ENCODE data around the gene PDK2.
A peak's percentile ranks its signal among the peaks of the same experiment; 100 is the strongest.

Gene PDK2

GRCh38 chr17:50055426-50056216, 39.5 kb upstream of the PDK2 start, which contains the start of gene ITGA3:
Gene ITGA3, plus strand, starts transcription at chr17:50056110. Its CDS starts 330 bp downstream, at chr17:50056440.
- Histone ChIP-seq H3K9me2 (replicated peaks; ENCODE audit: insufficient read depth, low read length) (no peaks in the 10 kb centered on the region), H2AFZ (ENCODE audit: low read length) (peak within 1 kb of the TSS; percentile 87), H3K9me3 (replicated peaks; ENCODE audit: insufficient read depth, low read length) (no peaks in the 10 kb centered on the region), H4K20me1 (ENCODE audit: insufficient read depth, low read length) (no peaks in the 10 kb centered on the region), H3K27me3 (replicated peaks; ENCODE audit: insufficient read depth, low read length) (no peaks in the 10 kb centered on the region), H3K27ac (ENCODE audit: low read length) (peak within 1 kb of the TSS; percentile 84), H3K36me3 (replicated peaks; ENCODE audit: insufficient read depth, low read length) (no peaks in the 10 kb centered on the region), H3F3A (ENCODE audit: insufficient read depth, low read length) (peaks cover 18% of the 10 kb centered on the region), H3K9ac (ENCODE audit: low read length) (peak within 1 kb of the TSS; percentile 63), H3K4me1 (ENCODE audit: low read length) (peaks cover 29% of the 10 kb centered on the region), H3K4me2 (ENCODE audit: low read depth, low read length) (peak within 1 kb of the TSS; percentile 93), H3K79me2 (ENCODE audit: low read length) (peaks cover 23% of the 10 kb centered on the region; the same call in 1 of the 2 replicates), H3K4me3 (ENCODE audit: low read length) (peak within 1 kb of the TSS; percentile 57)
- DNase-seq: peak; percentile 86
- TF ChIP-seq EZH2phosphoT487 (IDR thresholded peaks at IDR 0.05; ENCODE audit: low read length) (no peak), EZH2 (optimal IDR thresholded peaks at IDR 0.05; ENCODE audit: low read depth, low read length) (no peak), CTCF (IDR thresholded peaks at IDR 0.05; ENCODE audit: low read length) (no peak)

- peaks cover 30% of the 10 kb centered on the region for H3K79me2 ChIP-seq (ENCODE audit: low read length)
- peak overlapping the region; percentile 57 for H3K4me3 ChIP-seq (ENCODE audit: low read length)
- peak; percentile 78 for DNase-seq
- peak overlapping the region; percentile 93 for H3K4me2 ChIP-seq (ENCODE audit: low read depth, low read length)
- H4K20me1 ChIP-seq (ENCODE audit: insufficient read depth, low read length): no peaks in the 10 kb centered on the region
- peak; percentile 62 for TF ChIP-seq CTCF (IDR thresholded peaks at IDR 0.05; ENCODE audit: low read length)
- no peak for TF ChIP-seq EZH2 (optimal IDR thresholded peaks at IDR 0.05; ENCODE audit: low read depth, low read length)
- H3K9me2 ChIP-seq (replicated peaks; ENCODE audit: insufficient read depth, low read length): no peaks in the 10 kb centered on the region
- H3F3A ChIP-seq (ENCODE audit: insufficient read depth, low read length): peaks cover 18% of the 10 kb centered on the region
- H3K27me3 ChIP-seq (replicated peaks; ENCODE audit: insufficient read depth, low read length): no peaks in the 10 kb centered on the region
- no peaks in the 10 kb centered on the region for H3K9me3 ChIP-seq (replicated peaks; ENCODE audit: insufficient read depth, low read length)
- H2AFZ ChIP-seq (ENCODE audit: low read length): peak overlapping the region; percentile 87
- H3K9ac ChIP-seq (ENCODE audit: low read length): peak overlapping the region; percentile 63; the same call in 1 of the 2 replicates
- peaks cover 22% of the 10 kb centered on the region for H3K4me1 ChIP-seq (ENCODE audit: low read length)
- no peaks in the 10 kb centered on the region for H3K36me3 ChIP-seq (replicated peaks; ENCODE audit: insufficient read depth, low read length)
- peak overlapping the region; percentile 84; the same call in 1 of the 2 replicates for H3K27ac ChIP-seq (ENCODE audit: low read length)
These were observed 38.8 kb upstream of the PDK2 start for GRCh38 chr17:50056217-50056960.

GRCh38 chr17:50056961-50057330, 38.2 kb upstream of the PDK2 start:
- no peak for DNase-seq
- H2AFZ ChIP-seq (ENCODE audit: low read length): 0 out of 2 replicates have a peak overlapping the region, but pooled peaks have one; percentile 87
- peak overlapping the region; percentile 63; the same call in 1 of the 2 replicates for H3K9ac ChIP-seq (ENCODE audit: low read length)
- no peaks in the 10 kb centered on the region for H3K36me3 ChIP-seq (replicated peaks; ENCODE audit: insufficient read depth, low read length)
- peaks cover 19% of the 10 kb centered on the region for H3K4me1 ChIP-seq (ENCODE audit: low read length)
- no peaks in the 10 kb centered on the region for H3K27me3 ChIP-seq (replicated peaks; ENCODE audit: insufficient read depth, low read length)
- no peak overlapping the region for H3K27ac ChIP-seq (ENCODE audit: low read length)
- TF ChIP-seq CTCF (IDR thresholded peaks at IDR 0.05; ENCODE audit: low read length) (no peak), EZH2 (optimal IDR thresholded peaks at IDR 0.05; ENCODE audit: low read depth, low read length) (no peak), EZH2phosphoT487 (IDR thresholded peaks at IDR 0.05; ENCODE audit: low read length) (no peak)
- H3K79me2 ChIP-seq (ENCODE audit: low read length): peaks cover 30% of the 10 kb centered on the region
- no peaks in the 10 kb centered on the region for H3K9me2 ChIP-seq (replicated peaks; ENCODE audit: insufficient read depth, low read length)
- H4K20me1 ChIP-seq (ENCODE audit: insufficient read depth, low read length): no peaks in the 10 kb centered on the region
- no peaks in the 10 kb centered on the region for H3K9me3 ChIP-seq (replicated peaks; ENCODE audit: insufficient read depth, low read length)
- H3K4me2 ChIP-seq (ENCODE audit: low read depth, low read length): peak overlapping the region; percentile 93
- peak overlapping the region; percentile 57 for H3K4me3 ChIP-seq (ENCODE audit: low read length)
- H3F3A ChIP-seq (ENCODE audit: insufficient read depth, low read length): peaks cover 18% of the 10 kb centered on the region
